K562 (cell line): ENCODE measurements around the gene DOCK1. TPM values are rescaled to one million over a fixed set of nuclear protein-coding genes. Genes with fewer than 3 reads are reported as not detected.

Source experiments
- ATAC-seq: fragments of 200-7000 bp; cut with Tn5 transposase; 3 replicates; pipeline ENCODE4 v1.9.1; 2020; ENCODE audit warnings: moderate library complexity
- BruUV-seq: library from RNA; stranded (reverse); fragments of 400-500 nt; replicated peaks from 2 replicates; lab custom pipeline; 2021; lab: Mats Ljungman, UMichigan
- CTCF ChIA-PET: fragments of 300-600 bp; formaldehyde crosslinking; extraction: SDS; loops from one replicate; lab custom pipeline; 2021; ENCODE audit warnings: low intra/inter-chr PET ratio; lab: Yijun Ruan, JAX
- POLR2A ChIA-PET: fragments of 300-600, 350-650 bp; sonication (Branson Sonifier 250); formaldehyde crosslinking; extraction: SDS; loops from one replicate; lab custom pipeline; 2021; ENCODE audit warnings: antibody characterized with exemption, inconsistent platforms; lab: Yijun Ruan, JAX
- DNase-seq, 4 experiments: peaks; one replicate each; pipeline versions ENCODE4 v3.0.0 to v3.0.0-alpha.2; 2011 to 2018; ENCODE audit warnings: low spot score in 3 of 4, mixed read lengths in 3 of 4; ENCODE audit errors: extremely low read depth in 1 of 4
- FAIRE-seq: peaks from 2 replicates; lab custom pipeline; 2011; peaks lifted over from hg19 to GRCh38; lab: Jason Lieb, UNC
- H2AFZ ChIP-seq: 2 replicates; pipeline ENCODE4 v1.6.0; 2011; ENCODE audit warnings: low read depth, low read length, control low read depth, inconsistent platforms
- H3K27ac ChIP-seq: fragments of 200-600 bp; 3 replicates; pipeline ENCODE4 v1.8.0; 2011; ENCODE audit warnings: low read depth, mild to moderate bottlenecking, control low read depth, inconsistent platforms, low read length, moderate library complexity, mixed read lengths; ENCODE audit errors: extremely low read depth
- H3K27me3 ChIP-seq, 2 experiments: fragments of 300-600 bp in 1 of 2; 2 replicates in 1 of 2; 3 replicates in 1 of 2; pipeline versions ENCODE4 v1.6.0 to v1.8.0; 2011; ENCODE audit warnings: inconsistent platforms in 2 of 2, low read length in 2 of 2, mild to moderate bottlenecking in 1 of 2, mixed read lengths in 1 of 2, moderate library complexity in 1 of 2; ENCODE audit not compliant: control insufficient read depth in 2 of 2, insufficient read depth in 2 of 2
- H3K36me3 ChIP-seq: fragments of 300-600 bp; 3 replicates; pipeline ENCODE4 v1.8.0; 2011; ENCODE audit warnings: mild to moderate bottlenecking, low read length, inconsistent platforms; ENCODE audit not compliant: control insufficient read depth, insufficient read depth
- H3K4me1 ChIP-seq, 2 experiments: fragments of 200-600 bp in 1 of 2; replicated peaks in 1 of 2; 2 replicates in 1 of 2; 3 replicates in 1 of 2; pipeline versions ENCODE4 v1.5.1 to v1.8.0; 2011; ENCODE audit warnings: inconsistent platforms in 2 of 2, low read length in 2 of 2, mild to moderate bottlenecking in 1 of 2, mixed read lengths in 1 of 2, moderate library complexity in 1 of 2; ENCODE audit not compliant: control insufficient read depth in 2 of 2, insufficient read depth in 2 of 2
- H3K4me2 ChIP-seq: 2 replicates; pipeline ENCODE4 v1.6.1; 2011; ENCODE audit warnings: low read length, control low read depth, inconsistent platforms, mixed read lengths; ENCODE audit not compliant: insufficient read depth
- H3K4me3 ChIP-seq: fragments of 200-600 bp; sonication (generic), shearing (Covaris generic); 2 replicates; pipeline ENCODE4 v1.5.1; 2016; ENCODE audit warnings: control low read depth, inconsistent platforms
- H3K79me2 ChIP-seq: fragments of 200-600 bp; 3 replicates; pipeline ENCODE4 v1.8.0; 2011; ENCODE audit warnings: low read length, inconsistent platforms; ENCODE audit not compliant: control insufficient read depth, insufficient read depth
- H3K9ac ChIP-seq, 2 experiments: 2 replicates each; pipeline versions ENCODE4 v1.6.0 to v1.6.1; 2011; ENCODE audit warnings: low read depth in 2 of 2, low read length in 2 of 2, control low read depth in 1 of 2, inconsistent platforms in 1 of 2, mild to moderate bottlenecking in 1 of 2, mixed read lengths in 1 of 2; ENCODE audit not compliant: insufficient read depth in 1 of 2
- H3K9me1 ChIP-seq: one replicate; pipeline ENCODE4 v1.6.0; 2011; ENCODE audit warnings: inconsistent platforms, mild to moderate bottlenecking, low read length, moderate library complexity; ENCODE audit not compliant: control insufficient read depth, insufficient read depth
- H3K9me3 ChIP-seq: replicated peaks from 2 replicates; pipeline ENCODE4 v1.5.1; 2011; ENCODE audit warnings: low read depth, low read length, inconsistent platforms; ENCODE audit not compliant: control insufficient read depth, insufficient read depth
- H4K20me1 ChIP-seq: replicated peaks from 2 replicates; pipeline ENCODE4 v1.6.1; 2011; ENCODE audit warnings: low read length, inconsistent platforms, mixed read lengths; ENCODE audit not compliant: control insufficient read depth, insufficient read depth
- ATF7 ChIP-seq: fragments of 450-650 bp; IDR thresholded peaks from 2 replicates; pipeline ENCODE4 v1.7.1; 2014; ENCODE audit warnings: mild to moderate bottlenecking, moderate library complexity
- DIDO1 ChIP-seq: fragments of 450-650 bp; IDR thresholded peaks from 2 replicates; pipeline ENCODE4 v1.6.1; 2016; ENCODE audit warnings: low read depth, missing biosample characterization, missing genetic modification characterization
- NFE2 ChIP-seq: IDR thresholded peaks from 2 replicates; pipeline ENCODE4 v1.6.1; 2014; ENCODE audit warnings: antibody characterized with exemption, low read depth
- RCOR1 ChIP-seq, 2 experiments: IDR thresholded peaks; 2 replicates each; pipeline ENCODE4 v1.6.1; 2012; ENCODE audit warnings: low read depth in 2 of 2, low read length in 2 of 2, borderline replicate concordance in 1 of 2, improper control_type of control experiment in 1 of 2
- SAFB2 ChIP-seq: fragments of 200-400 bp; formaldehyde crosslinking; IDR thresholded peaks from 2 replicates; pipeline ENCODE4 v1.6.1; 2018; ENCODE audit warnings: borderline replicate concordance, low read length, low read depth, moderate library complexity; ENCODE audit not compliant: severe bottlenecking
- SMARCC2 ChIP-seq: fragments of 450-650 bp; IDR thresholded peaks from 2 replicates; pipeline ENCODE4 v1.6.1; 2017; ENCODE audit warnings: antibody characterized with exemption, moderate library complexity, mild to moderate bottlenecking, low read depth
- YY1 ChIP-seq, 3 experiments: IDR thresholded peaks; 2 replicates each; pipeline ENCODE4 v1.6.1; 2011; ENCODE audit warnings: low read length in 2 of 3, mild to moderate bottlenecking in 2 of 3, moderate library complexity in 2 of 3, borderline replicate concordance in 1 of 3, control low read depth in 1 of 3, low read depth in 1 of 3; ENCODE audit not compliant: insufficient read depth in 3 of 3, insufficient replicate concordance in 2 of 3, control insufficient read depth in 1 of 3, insufficient read length in 1 of 3; ENCODE audit errors: extremely low read depth in 1 of 3
- ZKSCAN3 ChIP-seq: fragments of 250-450 bp; sonication (Bioruptor Pico); IDR thresholded peaks from 2 replicates; pipeline ENCODE4 v1.4.0; 2020
- ZNF146 ChIP-seq: IDR thresholded peaks from one replicate; pipeline ENCODE4 v1.6.1; 2018; ENCODE audit warnings: missing compliant biosample characterization; ENCODE audit not compliant: unreplicated experiment
- ZNF436 ChIP-seq: fragments of 250-450, 450-650 bp; sonication (Bioruptor Pico); formaldehyde crosslinking; IDR thresholded peaks from 2 replicates; pipeline ENCODE4 v1.7.0; 2020; ENCODE audit warnings: mild to moderate bottlenecking
- ZNF780A ChIP-seq: fragments of 250-450 bp; sonication (Bioruptor Pico); IDR thresholded peaks from 2 replicates; pipeline ENCODE4 v1.5.0; 2021; ENCODE audit warnings: mild to moderate bottlenecking
- WGBS: fragments of 100-300 bp; shearing (Covaris generic); methylation state at CpG from one replicate; pipeline ENCODE4 v1.1.6; 2016; ENCODE audit warnings: low coverage, mixed read lengths; ENCODE audit not compliant: insufficient coverage; ENCODE audit errors: missing lambda C conversion rate; 5-methylcytosine and 5-hydroxymethylcytosine counted together
- in situ Hi-C: fragments of 300-500 bp; cut with MboI; formaldehyde crosslinking; loops from 4 replicates; pipeline ENCODE4 v1.15.0; 2018; ENCODE audit warnings: inconsistent platforms, mixed read lengths
- intact Hi-C: fragments of 100-400 bp; cut with micrococcal nuclease; formaldehyde crosslinking; loops from 2 replicates; pipeline ENCODE4 v1.14.2; 2022
- polyA plus RNA-seq, 8 experiments: library from polyadenylated mRNA; depleted of rRNA in 4 of 8; stranded (reverse) in 5 of 8; unstranded in 3 of 8; fragments of >200 nt; fragmentation: Nextera tagmentation in 2 of 8; fragmentation: Illumina TruSeq in 1 of 8; extraction: Ambion mirVana in 2 of 8; extraction: Trizol in 1 of 8; gene quantifications; 2 replicates each; pipeline versions ENCODE4 v1.2.1 to v1.2.3, GENCODE V29; 2011 to 2014; ENCODE audit warnings: inconsistent platforms in 1 of 8, missing spikeins in 1 of 8
- total RNA-seq, 7 experiments: library from RNA; depleted of rRNA in 6 of 7; stranded (reverse); fragments of >200 nt in 6 of 7; fragmentation: Illumina TruSeq in 2 of 7; extraction: Trizol in 2 of 7; gene quantifications; 2 replicates each; pipeline versions ENCODE4 v1.2.1 to v1.2.3, GENCODE V29; 2011 to 2021; ENCODE audit warnings: low replicate concordance in 1 of 7
- TF ChIP-seq, protein P1 (sequence below): fragments of 250-450 bp; sonication (Bioruptor Pico); IDR thresholded peaks from 2 replicates; pipeline ENCODE4 v1.5.0; 2021; ENCODE audit warnings: mild to moderate bottlenecking, moderate library complexity
- TF ChIP-seq, protein P2 (sequence below): fragments of 200-800 bp; sonication (Bioruptor generic); IDR thresholded peaks from 2 replicates; pipeline ENCODE4 v1.6.1; 2017; ENCODE audit warnings: missing genetic modification characterization, missing compliant biosample characterization
- TF ChIP-seq, protein P3 (sequence below): fragments of 150-350 bp; IDR thresholded peaks from 2 replicates; pipeline ENCODE4 v1.6.1; 2014; ENCODE audit warnings: low read depth, mild to moderate bottlenecking, low read length, borderline replicate concordance

The DOCK1 gene
- total and polyA plus RNA-seq, 9 of the 15 experiments (the other 6 are each of a cell fraction or from before 2014, with no cell fraction given): 0.31 TPM; not detected in 8

DNA sequence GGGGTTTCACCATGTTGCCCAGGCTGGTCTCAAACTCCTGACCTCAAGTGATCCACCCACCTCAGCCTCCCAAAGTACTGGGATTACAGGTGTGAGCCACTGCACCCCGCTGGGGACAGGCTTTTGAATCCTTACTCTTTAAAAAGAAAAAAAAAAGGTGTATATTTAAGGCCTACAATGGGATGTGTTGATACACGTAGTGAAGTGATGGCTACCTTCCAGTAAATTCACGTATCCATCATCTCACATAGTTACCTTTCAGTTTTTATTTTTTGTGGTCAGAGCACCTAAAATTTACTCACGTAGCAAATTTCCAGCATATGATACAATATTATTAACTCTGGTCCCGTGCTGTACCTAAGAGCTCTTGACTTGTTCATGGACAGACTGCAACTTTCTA is 410.7 kb downstream of the DOCK1 start:
- Histone ChIP-seq H2AFZ (no peak overlapping the region), H3K9me1 (no peaks in the 10 kb centered on the region), H3K27ac (no peak overlapping the region), H3K27me3 (no peaks in the 10 kb centered on the region), H3K4me1 (no peaks in the 10 kb centered on the region), H3K4me2 (no peak overlapping the region), H3K9me3 (no peaks in the 10 kb centered on the region), H4K20me1 (no peaks in the 10 kb centered on the region), H3K9ac (no peak overlapping the region), H3K36me3 (no peaks in the 10 kb centered on the region), H3K79me2 (no peaks in the 10 kb centered on the region), H3K4me3 (no peak overlapping the region)
- in situ Hi-C loops (no loop called here), intact Hi-C loops (no loop called here)
- 0% methylated on average over 4 of the region's 5 CpGs for WGBS
- POLR2A ChIA-PET: no interaction called here
- CTCF ChIA-PET: no interaction called here
- ATAC-seq: no peak
- FAIRE-seq: no peak
- no peak for DNase-seq
- BruUV-seq: no TSS peak
- TF ChIP-seq ZNF146 (CRISPR knock-in tag) (no peak), NFE2 (no peak), DIDO1 (tag) (no peak), SMARCC2 (no peak), ZNF780A (CRISPR knock-in tag) (no peak), ZKSCAN3 (CRISPR knock-in tag) (no peak), ZNF436 (CRISPR knock-in tag) (no peak), SAFB2 (no peak), RCOR1 (IDR thresholded peaks at IDR 0.05; ENCODE audit: borderline replicate concordance in 1 of 2, low read depth in 2 of 2, low read length in 2 of 2) (no peak), ATF7 (no peak), YY1 (IDR thresholded peaks at IDR 0.05; ENCODE audit: borderline replicate concordance in 1 of 3, control insufficient read depth in 1 of 3, extremely low read depth in 1 of 3, insufficient read depth in 3 of 3, insufficient read length in 1 of 3, insufficient replicate concordance in 2 of 3, low read depth in 1 of 3, low read length in 2 of 3) (no peak)
- TF ChIP-seq, protein P1, sequence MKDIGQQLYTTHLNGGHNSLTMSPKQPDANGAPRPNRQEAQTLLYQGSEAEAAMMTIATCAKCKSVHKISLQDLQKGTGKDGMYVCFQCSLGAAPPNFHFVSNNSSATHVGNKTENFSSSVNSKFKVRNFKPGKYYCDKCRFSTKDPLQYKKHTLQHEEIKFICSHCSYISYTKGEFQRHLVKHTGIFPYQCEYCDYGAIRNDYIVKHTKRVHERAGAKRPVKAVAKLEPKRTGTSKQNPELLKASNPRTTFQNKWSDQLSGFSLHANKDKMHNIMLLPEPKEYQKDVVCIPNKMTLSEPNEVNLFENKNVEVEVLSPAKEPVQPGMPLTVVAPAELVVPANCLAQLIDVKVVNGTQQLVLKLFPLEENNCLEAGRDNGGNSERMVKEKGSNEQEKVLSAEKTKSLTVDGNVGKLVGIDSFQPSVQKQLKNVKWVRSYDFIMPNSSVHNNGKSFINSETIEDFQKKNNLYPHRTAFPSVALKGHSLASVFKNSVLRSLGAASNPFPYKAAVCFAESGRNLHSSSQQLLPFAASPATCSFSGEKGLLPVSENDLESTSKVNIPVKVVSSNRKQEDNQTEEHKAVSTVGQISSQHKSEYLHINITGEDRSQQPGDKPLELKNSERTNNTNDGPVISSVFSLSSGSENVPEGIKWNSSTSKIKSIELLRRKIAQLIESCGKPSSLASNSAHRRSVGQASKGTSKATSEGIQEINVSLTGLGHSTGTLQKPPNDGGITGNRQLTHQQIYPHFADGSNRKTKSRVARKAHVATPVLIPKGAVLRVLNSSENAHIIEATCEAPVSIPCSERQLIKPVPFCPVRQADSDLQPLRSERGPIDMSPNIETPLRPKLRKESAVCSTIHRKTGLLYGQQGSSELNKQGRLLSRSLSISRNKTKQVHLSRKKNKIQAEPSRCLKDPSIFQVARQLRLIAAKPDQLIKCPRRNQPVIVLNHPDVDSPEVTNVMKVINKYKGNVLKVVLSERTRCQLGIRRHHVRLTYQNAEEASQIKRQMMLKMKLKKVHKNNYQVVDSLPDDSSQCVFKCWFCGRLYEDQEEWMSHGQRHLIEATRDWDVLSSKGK (CRISPR knock-in tag): no peak
- TF ChIP-seq, protein P2, sequence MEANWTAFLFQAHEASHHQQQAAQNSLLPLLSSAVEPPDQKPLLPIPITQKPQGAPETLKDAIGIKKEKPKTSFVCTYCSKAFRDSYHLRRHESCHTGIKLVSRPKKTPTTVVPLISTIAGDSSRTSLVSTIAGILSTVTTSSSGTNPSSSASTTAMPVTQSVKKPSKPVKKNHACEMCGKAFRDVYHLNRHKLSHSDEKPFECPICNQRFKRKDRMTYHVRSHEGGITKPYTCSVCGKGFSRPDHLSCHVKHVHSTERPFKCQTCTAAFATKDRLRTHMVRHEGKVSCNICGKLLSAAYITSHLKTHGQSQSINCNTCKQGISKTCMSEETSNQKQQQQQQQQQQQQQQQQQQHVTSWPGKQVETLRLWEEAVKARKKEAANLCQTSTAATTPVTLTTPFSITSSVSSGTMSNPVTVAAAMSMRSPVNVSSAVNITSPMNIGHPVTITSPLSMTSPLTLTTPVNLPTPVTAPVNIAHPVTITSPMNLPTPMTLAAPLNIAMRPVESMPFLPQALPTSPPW (CRISPR knock-in tag): no peak
- TF ChIP-seq, protein P3, sequence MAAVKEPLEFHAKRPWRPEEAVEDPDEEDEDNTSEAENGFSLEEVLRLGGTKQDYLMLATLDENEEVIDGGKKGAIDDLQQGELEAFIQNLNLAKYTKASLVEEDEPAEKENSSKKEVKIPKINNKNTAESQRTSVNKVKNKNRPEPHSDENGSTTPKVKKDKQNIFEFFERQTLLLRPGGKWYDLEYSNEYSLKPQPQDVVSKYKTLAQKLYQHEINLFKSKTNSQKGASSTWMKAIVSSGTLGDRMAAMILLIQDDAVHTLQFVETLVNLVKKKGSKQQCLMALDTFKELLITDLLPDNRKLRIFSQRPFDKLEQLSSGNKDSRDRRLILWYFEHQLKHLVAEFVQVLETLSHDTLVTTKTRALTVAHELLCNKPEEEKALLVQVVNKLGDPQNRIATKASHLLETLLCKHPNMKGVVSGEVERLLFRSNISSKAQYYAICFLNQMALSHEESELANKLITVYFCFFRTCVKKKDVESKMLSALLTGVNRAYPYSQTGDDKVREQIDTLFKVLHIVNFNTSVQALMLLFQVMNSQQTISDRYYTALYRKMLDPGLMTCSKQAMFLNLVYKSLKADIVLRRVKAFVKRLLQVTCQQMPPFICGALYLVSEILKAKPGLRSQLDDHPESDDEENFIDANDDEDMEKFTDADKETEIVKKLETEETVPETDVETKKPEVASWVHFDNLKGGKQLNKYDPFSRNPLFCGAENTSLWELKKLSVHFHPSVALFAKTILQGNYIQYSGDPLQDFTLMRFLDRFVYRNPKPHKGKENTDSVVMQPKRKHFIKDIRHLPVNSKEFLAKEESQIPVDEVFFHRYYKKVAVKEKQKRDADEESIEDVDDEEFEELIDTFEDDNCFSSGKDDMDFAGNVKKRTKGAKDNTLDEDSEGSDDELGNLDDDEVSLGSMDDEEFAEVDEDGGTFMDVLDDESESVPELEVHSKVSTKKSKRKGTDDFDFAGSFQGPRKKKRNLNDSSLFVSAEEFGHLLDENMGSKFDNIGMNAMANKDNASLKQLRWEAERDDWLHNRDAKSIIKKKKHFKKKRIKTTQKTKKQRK: no peak
